ENCODE measurements around the gene EPB41L5. TPM values are rescaled to one million over a fixed set of nuclear protein-coding genes. Genes with fewer than 3 reads are reported as not detected.

Gene EPB41L5
- total and polyA plus RNA-seq, 10 of the 15 experiments (the other 5 are each of a cell fraction or from before 2014, with no cell fraction given): 2.1 to 20.4 (median 8.2) TPM

GRCh38 chr2:120016800-120017199 is 3.9 kb downstream of the EPB41L5 start (continued):
- TF ChIP-seq, protein P1, sequence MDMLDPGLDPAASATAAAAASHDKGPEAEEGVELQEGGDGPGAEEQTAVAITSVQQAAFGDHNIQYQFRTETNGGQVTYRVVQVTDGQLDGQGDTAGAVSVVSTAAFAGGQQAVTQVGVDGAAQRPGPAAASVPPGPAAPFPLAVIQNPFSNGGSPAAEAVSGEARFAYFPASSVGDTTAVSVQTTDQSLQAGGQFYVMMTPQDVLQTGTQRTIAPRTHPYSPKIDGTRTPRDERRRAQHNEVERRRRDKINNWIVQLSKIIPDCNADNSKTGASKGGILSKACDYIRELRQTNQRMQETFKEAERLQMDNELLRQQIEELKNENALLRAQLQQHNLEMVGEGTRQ (IDR thresholded peaks at IDR 0.05; ENCODE audit: borderline replicate concordance, low read depth, low read length): no peak
- TF ChIP-seq KAT2A (conservative IDR thresholded peaks at IDR 0.05; ENCODE audit: control insufficient read depth, low read depth, low read length) (no peak), NRF1 (conservative IDR thresholded peaks at IDR 0.05; ENCODE audit: low read depth, low read length) (no peak), SP1 (IDR thresholded peaks at IDR 0.05; ENCODE audit: low read depth, low read length) (no peak), USF1 (IDR thresholded peaks at IDR 0.05; ENCODE audit: borderline replicate concordance, extremely low read length, insufficient read depth, low read depth, low read length) (no peak), ZZZ3 (IDR thresholded peaks at IDR 0.05; ENCODE audit: control insufficient read depth, insufficient read length, low read depth) (no peak), CBFB (IDR thresholded peaks at IDR 0.05; ENCODE audit: low read depth) (no peak), CBX3 (IDR thresholded peaks at IDR 0.05; ENCODE audit: borderline replicate concordance, low read depth) (no peak)

GRCh38 chr2:120017201-120017600 is 4.3 kb downstream of the EPB41L5 start:
- Histone ChIP-seq H3K9me3 (replicated peaks; ENCODE audit: control insufficient read depth, insufficient read depth, low read length) (no peaks in the 10 kb centered on the region; the same call in 2 of the 3 replicates), H3K36me3 (ENCODE audit: control insufficient read depth in 2 of 2, insufficient read depth in 2 of 2, low read length in 1 of 2) (no peaks in the 10 kb centered on the region; a peak in 2 of 4 replicates), H3K4me1 (ENCODE audit: control insufficient read depth, insufficient read depth, low read length) (peaks cover 5% of the 10 kb centered on the region; the same call in 1 of the 2 replicates), H3K79me2 (ENCODE audit: control insufficient read depth, insufficient read depth, low read length) (peaks cover 7% of the 10 kb centered on the region), H3K27me3 (replicated peaks in 1 of 2; ENCODE audit: control insufficient read depth in 2 of 2, insufficient read depth in 2 of 2, low read length in 1 of 2) (no peaks in the 10 kb centered on the region), H4K20me1 (ENCODE audit: control insufficient read depth, insufficient read depth) (no peaks in the 10 kb centered on the region), H3K9ac (ENCODE audit: control insufficient read depth, insufficient read depth, low read length) (no peak overlapping the region), H2AFZ (ENCODE audit: control insufficient read depth, low read depth, low read length) (no peak overlapping the region), H3K4me3 (0 out of 2 replicates have a peak overlapping the region, but pooled peaks have one; percentile 17), H3K4me2 (ENCODE audit: control insufficient read depth, insufficient read depth) (no peak overlapping the region), H3K27ac (ENCODE audit: control insufficient read depth, insufficient read depth) (no peak overlapping the region)
- in situ Hi-C loops (cut with MboI): no loop called here
- no TSS peak for BruUV-seq (replicated peaks)
- ChIA-PET POLR2A (interaction anchor here (0.5 kb wide), 1 partner anchor 122 kb away, joined by 4 read pairs; no protein-coding TSS in a partner anchor), CTCF (interaction anchor here (0.9 to 1.7 kb wide), 2 partner anchors 10 to 158 kb away, joined by 3 read pairs; no protein-coding TSS in a partner anchor), RAD21 (ENCODE audit: unreplicated experiment) (no interaction called here), SMC1A (ENCODE audit: uncharacterized antibody, unreplicated experiment) (no interaction called here)
- ATAC-seq (no peak), FAIRE-seq (peak; percentile 47), DNase-seq (ENCODE audit: low read depth, low spot score) (no peak)
- intact Hi-C loops (cut with micrococcal nuclease; ENCODE audit: unreplicated experiment): loop anchor here (10.0 kb wide), 1 partner anchor 152 kb away; no protein-coding TSS in a partner anchor
- 69% methylated on average over 2 of the region's 2 CpGs for WGBS (ENCODE audit: insufficient coverage, insufficient replicate concordance, low lambda C conversion rate, missing lambda C conversion rate)
- no peak for TF ChIP-seq ZNF592 (IDR thresholded peaks at IDR 0.05)
- TF ChIP-seq KAT2A (conservative IDR thresholded peaks at IDR 0.05; ENCODE audit: control insufficient read depth, low read depth, low read length): no peak
- no peak for TF ChIP-seq SREBF2 (IDR thresholded peaks at IDR 0.05; ENCODE audit: low read length)
- no peak for TF ChIP-seq STAT1 (conservative IDR thresholded peaks at IDR 0.05)
- TF ChIP-seq, protein P2, sequence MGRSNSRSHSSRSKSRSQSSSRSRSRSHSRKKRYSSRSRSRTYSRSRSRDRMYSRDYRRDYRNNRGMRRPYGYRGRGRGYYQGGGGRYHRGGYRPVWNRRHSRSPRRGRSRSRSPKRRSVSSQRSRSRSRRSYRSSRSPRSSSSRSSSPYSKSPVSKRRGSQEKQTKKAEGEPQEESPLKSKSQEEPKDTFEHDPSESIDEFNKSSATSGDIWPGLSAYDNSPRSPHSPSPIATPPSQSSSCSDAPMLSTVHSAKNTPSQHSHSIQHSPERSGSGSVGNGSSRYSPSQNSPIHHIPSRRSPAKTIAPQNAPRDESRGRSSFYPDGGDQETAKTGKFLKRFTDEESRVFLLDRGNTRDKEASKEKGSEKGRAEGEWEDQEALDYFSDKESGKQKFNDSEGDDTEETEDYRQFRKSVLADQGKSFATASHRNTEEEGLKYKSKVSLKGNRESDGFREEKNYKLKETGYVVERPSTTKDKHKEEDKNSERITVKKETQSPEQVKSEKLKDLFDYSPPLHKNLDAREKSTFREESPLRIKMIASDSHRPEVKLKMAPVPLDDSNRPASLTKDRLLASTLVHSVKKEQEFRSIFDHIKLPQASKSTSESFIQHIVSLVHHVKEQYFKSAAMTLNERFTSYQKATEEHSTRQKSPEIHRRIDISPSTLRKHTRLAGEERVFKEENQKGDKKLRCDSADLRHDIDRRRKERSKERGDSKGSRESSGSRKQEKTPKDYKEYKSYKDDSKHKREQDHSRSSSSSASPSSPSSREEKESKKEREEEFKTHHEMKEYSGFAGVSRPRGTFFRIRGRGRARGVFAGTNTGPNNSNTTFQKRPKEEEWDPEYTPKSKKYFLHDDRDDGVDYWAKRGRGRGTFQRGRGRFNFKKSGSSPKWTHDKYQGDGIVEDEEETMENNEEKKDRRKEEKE (IDR thresholded peaks at IDR 0.05): no peak
- no peak for TF ChIP-seq CEBPB (IDR thresholded peaks at IDR 0.05; ENCODE audit: borderline replicate concordance in 1 of 2, low read depth in 2 of 2, low read length in 2 of 2)
- no peak for TF ChIP-seq ZBED1 (IDR thresholded peaks at IDR 0.05; ENCODE audit: borderline replicate concordance)

Measured in GM12878 (cell line).